ENCODE data around the gene SLC35F6.
"Not testable (repeated sequence)": the region's sequence is repeated elsewhere in the genome, so short reads cannot be mapped to it uniquely, and the experiment has no call there.

Gene SLC35F6

DNA sequence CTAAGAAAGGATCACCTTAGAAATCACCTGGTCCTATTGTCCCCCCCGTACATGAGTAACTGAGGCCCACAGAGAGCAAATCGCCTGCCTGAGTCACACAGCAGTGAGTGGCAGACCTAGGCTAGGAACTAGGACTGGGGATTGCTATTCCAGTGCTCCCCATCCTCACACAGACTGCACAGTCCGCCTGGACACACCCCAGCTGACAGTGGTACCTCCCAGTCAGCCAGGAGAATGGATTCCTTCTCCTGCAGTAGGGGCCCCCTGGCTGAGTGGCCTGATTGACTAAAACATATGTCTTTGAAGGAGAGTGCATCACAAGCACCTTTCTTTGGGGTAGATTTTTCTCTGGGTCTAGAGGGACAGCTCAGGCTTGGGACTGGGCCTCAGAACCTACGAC is 32.4 kb upstream of the SLC35F6 start:
- DNase-seq = no peak

DNA sequence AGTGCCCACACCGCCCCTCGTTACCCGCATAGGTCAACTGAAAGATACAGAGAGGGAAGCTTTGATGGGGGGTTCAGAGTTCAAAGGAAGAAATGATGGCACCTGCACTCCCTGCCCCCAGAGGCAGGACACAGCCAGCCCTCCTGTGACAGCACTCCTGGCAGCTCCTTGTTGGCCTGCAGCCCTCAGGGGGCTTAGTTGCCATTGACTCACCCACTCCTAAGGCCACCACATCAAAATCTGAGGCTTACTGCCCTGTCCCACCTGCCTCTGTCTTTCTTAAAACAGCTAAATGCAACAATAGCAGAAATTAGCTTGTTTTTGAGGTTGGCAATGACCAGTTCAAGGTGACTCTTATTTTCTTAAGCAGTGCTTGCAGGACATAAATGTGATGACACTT is 31.6 kb upstream of the SLC35F6 start:
- DNase-seq = no peak

- DNase-seq = no peak
These were observed 30.7 kb upstream of the SLC35F6 start for GRCh38 chr2:26733413-26733812.

DNA sequence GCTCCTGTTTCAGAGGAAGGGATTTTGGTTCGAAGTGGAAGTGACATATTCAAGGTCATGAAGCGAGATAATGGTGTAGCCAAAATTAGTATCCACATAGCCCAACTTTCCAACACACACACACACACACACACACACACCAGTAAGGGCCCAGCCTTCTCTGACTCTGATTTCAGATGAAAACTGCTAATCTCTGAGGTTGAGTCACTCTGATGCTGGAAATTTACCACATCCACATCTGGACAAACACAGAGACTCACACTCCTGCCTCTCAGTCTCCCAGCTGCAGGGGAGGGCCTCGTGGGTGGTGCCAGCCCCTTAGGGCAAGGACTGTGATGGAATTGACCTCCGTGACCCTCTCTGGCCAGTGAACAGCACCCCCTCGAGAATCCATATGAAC is 29.0 kb upstream of the SLC35F6 start:
- DNase-seq = no peak

- DNase-seq = no peak
These were observed 28.0 kb upstream of the SLC35F6 start for GRCh38 chr2:26735883-26736588.

GRCh38 chr2:26737221-26737620 is 26.9 kb upstream of the SLC35F6 start:
- DNase-seq = no peak

DNA sequence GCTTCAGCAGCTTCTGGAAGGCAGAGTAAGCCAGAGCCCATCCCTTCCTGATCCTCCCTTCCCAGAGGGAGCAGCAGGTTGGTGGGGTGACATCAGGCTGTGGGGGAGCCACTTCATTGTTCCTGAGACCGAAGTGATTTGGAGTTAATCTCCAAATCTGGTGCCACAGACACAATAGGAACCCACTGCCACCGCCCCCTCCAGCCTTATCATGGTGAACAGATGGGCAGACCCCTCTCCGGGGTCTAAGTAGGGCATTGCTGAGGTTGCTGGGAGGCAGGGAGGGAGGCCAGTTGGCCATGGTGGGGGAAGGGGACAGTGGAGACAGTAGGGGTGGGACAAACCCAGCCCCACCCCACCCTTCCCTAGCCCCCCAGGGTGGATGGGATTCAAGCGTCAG is 25.6 kb upstream of the SLC35F6 start:
- DNase-seq = no peak

DNA sequence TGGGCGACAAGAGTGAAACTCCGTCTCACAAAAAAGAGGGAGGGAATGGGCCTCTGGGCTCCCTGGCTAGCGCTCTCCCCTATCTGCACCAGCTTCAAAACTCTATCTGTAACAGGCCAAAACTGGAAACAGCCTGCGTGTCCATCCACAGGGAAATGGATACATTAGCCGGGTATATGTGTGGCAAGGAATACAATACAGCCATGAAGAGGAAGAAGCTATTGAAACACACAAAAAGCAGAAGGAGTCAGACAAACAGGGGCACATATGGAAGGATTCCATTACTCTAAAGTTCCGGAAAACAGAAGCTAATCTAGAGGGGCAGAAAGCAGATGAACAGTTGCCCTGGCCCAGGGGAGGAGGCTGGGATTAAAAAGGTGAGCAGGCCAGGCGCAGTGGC is 24.6 kb upstream of the SLC35F6 start:
- DNase-seq = no peak

- no peak for DNase-seq
These were observed 23.7 kb upstream of the SLC35F6 start for GRCh38 chr2:26740346-26740745.

- DNase-seq = peak; percentile 63
These were observed 23.2 kb upstream of the SLC35F6 start for GRCh38 chr2:26740890-26741302.

- DNase-seq = no peak
These were observed 21.9 kb upstream of the SLC35F6 start for GRCh38 chr2:26742048-26742770.

DNA sequence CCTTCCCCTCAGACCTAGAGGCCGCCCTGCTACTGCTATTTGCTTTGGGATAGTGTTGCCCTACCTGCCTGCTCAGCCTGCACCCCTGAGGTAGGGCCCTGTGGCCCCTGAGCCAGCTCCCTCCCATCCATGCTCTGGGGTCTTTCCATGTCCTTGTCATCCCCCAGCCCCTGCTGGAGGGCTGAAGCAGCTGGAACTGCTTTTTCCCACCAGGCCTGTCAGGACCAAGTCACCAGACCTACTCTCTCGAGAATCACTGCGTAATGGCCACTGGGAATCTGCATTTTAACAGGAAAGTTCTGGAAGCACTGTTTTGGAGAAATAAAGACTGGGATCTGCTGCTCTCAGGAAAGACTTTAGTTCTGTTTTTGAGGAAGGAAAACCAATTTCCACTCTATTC is 20.2 kb upstream of the SLC35F6 start:
- no peak for DNase-seq

DNA sequence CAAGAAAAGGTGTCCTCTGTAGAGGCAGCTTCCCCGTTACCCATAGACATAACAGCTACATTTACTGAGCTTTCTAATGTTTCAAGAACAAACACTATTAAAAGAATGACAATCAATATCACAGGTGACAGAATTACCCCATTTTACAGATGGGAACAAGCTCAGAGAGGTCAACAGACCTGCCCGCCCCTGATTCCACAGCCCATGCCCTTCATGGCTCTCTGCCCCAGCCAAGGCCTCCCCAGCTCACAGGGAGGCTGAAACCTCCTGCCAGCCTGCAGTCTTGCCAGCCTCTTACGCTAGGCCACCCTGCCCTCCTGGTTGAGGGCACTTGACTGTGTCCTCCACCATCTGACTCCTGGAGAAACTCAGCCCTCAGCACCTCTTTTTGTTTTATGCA is 19.1 kb upstream of the SLC35F6 start:
- no peak for DNase-seq

- peak; percentile 33 for DNase-seq
These were observed 18.3 kb upstream of the SLC35F6 start for GRCh38 chr2:26745609-26746327.

GRCh38 chr2:26746934-26747333 is 17.1 kb upstream of the SLC35F6 start:
- no peak for DNase-seq

- not testable (repeated sequence) for DNase-seq
These were observed 14.2 kb upstream of the SLC35F6 start for GRCh38 chr2:26749787-26750420.

GRCh38 chr2:26750467-26750866 is 13.6 kb upstream of the SLC35F6 start:
- not testable (repeated sequence) for DNase-seq

DNA sequence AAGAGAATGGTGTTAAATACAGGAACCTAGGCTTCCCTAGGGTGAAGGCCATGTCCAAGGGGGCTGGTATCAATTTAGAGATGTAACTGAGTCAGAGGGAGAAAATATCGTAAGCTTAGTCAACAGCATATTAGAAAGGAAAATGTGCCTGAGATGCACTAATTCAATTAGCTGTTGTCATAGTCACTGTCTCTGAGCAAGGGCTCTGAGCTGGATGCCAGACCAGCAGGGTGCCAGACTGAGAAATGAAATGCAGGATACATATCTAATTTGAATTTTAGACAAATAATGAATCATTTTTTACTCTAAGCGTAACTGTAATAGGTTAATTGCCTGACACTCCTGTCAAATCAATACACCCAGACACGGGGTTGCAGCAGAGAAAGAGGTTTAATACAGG is 11.4 kb upstream of the SLC35F6 start:
- no peak for DNase-seq

- no peak for DNase-seq
These were observed 9.5 kb upstream of the SLC35F6 start for GRCh38 chr2:26754539-26754938.

- no peak for DNase-seq
These were observed 9.0 kb upstream of the SLC35F6 start for GRCh38 chr2:26754972-26755670.

DNA sequence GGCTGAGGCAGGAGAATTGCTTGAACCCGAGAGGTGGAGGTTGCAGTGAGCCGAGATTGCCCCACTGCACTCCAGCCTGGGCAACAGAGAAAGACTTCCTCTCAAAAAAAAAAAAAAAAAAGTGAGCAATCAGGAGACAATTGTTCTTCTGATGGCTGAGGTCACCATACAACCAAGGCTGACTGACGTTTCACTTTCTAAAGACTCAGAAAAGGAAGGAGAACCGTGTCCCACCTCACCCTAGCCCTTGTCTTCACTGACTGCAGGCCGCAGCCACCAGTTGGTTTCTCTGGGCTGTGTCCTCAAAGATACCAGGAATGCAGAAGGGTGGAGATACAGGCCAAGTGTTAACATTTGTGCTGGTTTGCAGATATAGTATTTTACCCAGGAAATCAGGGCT is 7.7 kb upstream of the SLC35F6 start:
- DNase-seq = no peak

- DNase-seq = no peak
These were observed 6.0 kb upstream of the SLC35F6 start for GRCh38 chr2:26757873-26758789.
